ENCODE measurements around the gene ME1.

Gene ME1

DNA sequence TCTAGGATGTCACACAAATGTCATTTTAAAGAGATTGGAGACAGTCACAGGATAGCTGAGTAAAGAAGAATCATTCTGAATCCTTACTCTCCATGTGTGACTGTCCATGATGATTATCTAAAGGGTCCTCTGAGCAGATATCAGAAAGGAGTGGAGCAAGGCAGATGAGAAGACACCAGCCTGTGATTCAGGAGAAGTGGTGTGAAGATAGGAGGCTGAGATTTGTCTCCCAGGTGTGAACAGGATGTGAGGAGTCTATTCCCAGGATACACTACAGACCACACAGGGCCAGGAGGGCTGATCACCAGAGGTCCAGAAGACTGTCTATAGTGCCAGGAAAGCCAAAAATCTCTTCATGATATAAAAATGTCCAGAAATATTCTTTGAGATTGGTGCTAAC, 210.7 kb downstream of the ME1 start:
- TF ChIP-seq, protein P1, sequence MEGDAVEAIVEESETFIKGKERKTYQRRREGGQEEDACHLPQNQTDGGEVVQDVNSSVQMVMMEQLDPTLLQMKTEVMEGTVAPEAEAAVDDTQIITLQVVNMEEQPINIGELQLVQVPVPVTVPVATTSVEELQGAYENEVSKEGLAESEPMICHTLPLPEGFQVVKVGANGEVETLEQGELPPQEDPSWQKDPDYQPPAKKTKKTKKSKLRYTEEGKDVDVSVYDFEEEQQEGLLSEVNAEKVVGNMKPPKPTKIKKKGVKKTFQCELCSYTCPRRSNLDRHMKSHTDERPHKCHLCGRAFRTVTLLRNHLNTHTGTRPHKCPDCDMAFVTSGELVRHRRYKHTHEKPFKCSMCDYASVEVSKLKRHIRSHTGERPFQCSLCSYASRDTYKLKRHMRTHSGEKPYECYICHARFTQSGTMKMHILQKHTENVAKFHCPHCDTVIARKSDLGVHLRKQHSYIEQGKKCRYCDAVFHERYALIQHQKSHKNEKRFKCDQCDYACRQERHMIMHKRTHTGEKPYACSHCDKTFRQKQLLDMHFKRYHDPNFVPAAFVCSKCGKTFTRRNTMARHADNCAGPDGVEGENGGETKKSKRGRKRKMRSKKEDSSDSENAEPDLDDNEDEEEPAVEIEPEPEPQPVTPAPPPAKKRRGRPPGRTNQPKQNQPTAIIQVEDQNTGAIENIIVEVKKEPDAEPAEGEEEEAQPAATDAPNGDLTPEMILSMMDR (IDR thresholded peaks at IDR 0.05; ENCODE audit: insufficient read depth, low read length, missing control alignments) = no peak
- ChIA-PET CTCF (interaction anchor here (0.8 to 14.2 kb wide), 8 partner anchors 9 to 301 kb away, joined by 3 to 493 read pairs (median 4); partner anchors contain the start of genes DOP1A, PRSS35 and UBE3D), POLR2A (no interaction called here)
- H3K4me3 ChIP-seq (ENCODE audit: low read depth, low read length) = no peak overlapping the region
- DNase-seq (ENCODE audit: low read depth, low spot score) = no peak

DNA sequence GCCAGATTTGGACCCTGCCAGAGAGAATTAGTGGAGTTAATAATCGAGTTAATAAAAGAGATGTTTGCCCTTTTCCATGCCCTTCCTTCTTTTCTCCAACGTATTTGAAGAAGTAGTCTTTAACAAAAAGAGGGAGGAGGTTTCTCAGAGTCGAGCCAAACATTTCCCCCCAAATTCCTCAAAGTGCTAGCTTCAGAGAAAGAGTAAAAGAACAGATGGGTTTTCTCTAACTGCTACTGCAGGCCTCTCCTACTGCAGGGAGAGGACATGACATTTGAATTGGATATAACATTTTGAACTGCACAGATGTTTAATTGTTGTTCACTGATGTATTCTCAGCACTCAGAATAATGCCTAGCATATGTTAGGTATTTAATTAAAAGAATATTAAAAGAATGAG, 212.2 kb downstream of the ME1 start:
- ChIA-PET POLR2A (no interaction called here), CTCF (interaction anchor here (0.6 to 14.2 kb wide), 7 partner anchors 9 to 303 kb away, joined by 3 to 493 read pairs (median 6); partner anchors contain the start of genes DOP1A, PRSS35 and UBE3D)
- TF ChIP-seq, protein P1 (IDR thresholded peaks at IDR 0.05; ENCODE audit: insufficient read depth, low read length, missing control alignments) = no peak
- H3K4me3 ChIP-seq (ENCODE audit: low read depth, low read length) = no peak overlapping the region
- no peak for DNase-seq (ENCODE audit: low read depth, low spot score)

DNA sequence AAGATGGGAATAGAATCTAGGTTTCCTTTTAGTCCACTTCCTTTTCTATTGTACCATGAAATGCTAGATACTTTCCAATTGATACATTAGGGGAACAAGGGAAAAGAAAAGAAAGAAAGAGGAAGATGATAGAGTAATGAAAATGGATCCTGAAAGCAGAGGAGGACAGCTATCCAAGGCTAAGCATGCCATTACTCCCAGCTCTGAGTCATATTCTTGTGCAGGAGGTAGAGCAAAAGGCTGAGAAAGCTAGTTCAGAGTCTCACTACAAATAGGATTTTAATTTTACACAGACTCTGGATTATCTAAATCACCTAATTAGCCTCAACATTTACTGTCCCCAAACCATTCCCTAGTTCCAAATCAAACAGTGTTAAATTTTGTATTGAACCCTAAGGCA, 214.0 kb downstream of the ME1 start:
- CTCF ChIA-PET = interaction anchor here (1.1 to 14.2 kb wide), 14 partner anchors 11 to 296 kb away, joined by 3 to 493 read pairs (median 8); partner anchors contain the start of genes DOP1A, PRSS35 and UBE3D
- no peak for DNase-seq (ENCODE audit: low read depth, low spot score)
- POLR2A ChIA-PET = interaction anchor here (0.9 kb wide), 1 partner anchor 151 kb away, joined by 3 read pairs; the partner anchor contains the start of gene UBE3D
- H3K4me3 ChIP-seq (ENCODE audit: low read depth, low read length) = no peak overlapping the region
- TF ChIP-seq, protein P1 (IDR thresholded peaks at IDR 0.05; ENCODE audit: insufficient read depth, low read length, missing control alignments) = no peak

DNA sequence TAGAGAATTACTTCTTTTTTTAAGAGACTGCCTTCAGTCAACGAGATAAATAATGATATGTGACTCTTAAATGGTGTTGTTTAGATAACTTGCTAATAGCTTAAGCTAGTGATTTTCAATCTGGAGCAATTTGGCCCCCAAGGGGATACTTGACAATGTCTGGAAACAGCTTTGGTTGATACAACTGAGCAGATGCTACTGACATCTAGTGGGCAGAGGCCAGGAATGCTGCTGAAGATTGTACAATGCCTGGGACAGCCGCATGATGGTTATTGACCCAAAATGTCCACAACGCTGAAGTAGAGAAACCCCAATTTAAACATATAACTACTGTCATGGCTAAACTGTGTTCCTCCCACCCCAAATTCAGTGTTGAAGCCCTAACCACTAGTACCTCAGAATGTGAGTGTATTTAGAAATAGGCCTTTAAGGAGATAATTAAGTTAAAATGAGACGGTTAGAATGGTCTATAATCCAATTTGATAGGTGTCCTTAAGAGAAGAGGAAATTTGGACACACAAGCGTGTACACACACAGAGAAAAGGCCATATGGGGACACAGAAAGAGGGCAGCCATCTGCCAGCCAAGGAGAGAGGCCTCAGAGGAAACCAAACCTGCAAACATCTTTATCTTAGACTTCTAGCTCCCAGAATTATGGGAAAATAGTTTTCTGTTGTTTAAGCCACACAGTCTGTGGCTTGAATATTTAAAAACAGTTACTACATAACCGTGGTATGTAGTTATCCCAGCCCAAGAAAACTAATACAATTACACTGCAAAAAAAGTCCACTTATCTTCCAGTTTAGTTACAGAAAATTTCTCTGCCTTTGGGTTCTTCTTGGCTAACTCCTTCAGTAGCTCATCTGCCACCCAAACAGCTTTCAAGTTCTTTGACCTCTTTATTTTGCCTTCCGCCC, 215.5 kb downstream of the ME1 start:
- CTCF ChIA-PET = interaction anchor here (0.7 to 14.2 kb wide), 48 partner anchors 9 to 967 kb away, joined by 3 to 493 read pairs (median 4); partner anchors contain the start of genes DOP1A, IBTK, PRSS35 and RWDD2A

DNA sequence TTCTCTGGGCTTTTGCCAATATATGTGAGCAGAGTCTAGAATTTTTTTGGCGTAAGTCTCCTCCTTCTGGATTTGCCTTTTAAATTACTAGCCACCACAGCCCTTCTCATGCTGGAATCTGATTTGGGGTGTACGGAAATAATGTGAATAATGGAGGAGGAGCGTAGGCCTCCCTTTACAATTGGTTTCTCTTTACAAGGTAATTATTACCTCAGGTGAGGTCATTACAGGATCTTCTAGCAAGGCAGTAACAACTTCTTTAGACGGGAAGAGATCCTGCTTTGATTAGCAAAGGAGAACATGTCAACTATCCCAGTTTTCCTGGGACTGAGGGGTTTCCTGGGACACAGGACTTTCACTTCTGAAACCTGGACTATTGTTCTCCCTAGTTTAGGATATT, 228.8 kb downstream of the ME1 start:
- no peak overlapping the region for H3K4me3 ChIP-seq (ENCODE audit: low read depth, low read length)
- DNase-seq (ENCODE audit: low read depth, low spot score) = no peak
- ChIA-PET CTCF (interaction anchor here (5.1 kb wide), 1 partner anchor 14 kb away, joined by 33 read pairs; no protein-coding TSS in a partner anchor), POLR2A (no interaction called here)
- TF ChIP-seq, protein P1 (IDR thresholded peaks at IDR 0.05; ENCODE audit: insufficient read depth, low read length, missing control alignments) = no peak

More for the DNA sequence above, 215.5 kb downstream of the ME1 start:
- DNase-seq (ENCODE audit: low read depth, low spot score) = no peak
- TF ChIP-seq, protein P1 (IDR thresholded peaks at IDR 0.05; ENCODE audit: insufficient read depth, low read length, missing control alignments) = peak; percentile 86
- POLR2A ChIA-PET = interaction anchor here (1.0 kb wide), 1 partner anchor 148 kb away, joined by 6 read pairs; the partner anchor contains the start of gene DOP1A
- no peak overlapping the region for H3K4me3 ChIP-seq (ENCODE audit: low read depth, low read length)

DNA sequence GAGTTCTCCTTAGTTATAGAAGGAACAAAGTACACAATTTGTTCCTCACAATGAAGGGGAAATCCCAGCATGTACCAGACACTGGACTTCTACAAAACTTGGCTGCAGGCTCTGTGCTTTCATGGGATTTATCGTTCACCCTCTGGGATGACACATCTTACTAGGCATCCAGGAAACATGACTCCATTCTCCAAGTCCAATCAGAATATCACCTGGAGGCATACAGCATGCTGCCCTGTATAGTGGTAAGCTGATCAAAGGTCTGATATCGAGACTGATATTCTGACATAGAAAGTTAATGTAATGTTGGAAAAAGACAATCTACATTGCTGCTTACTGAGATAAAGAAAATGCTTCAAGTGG, 231.0 kb downstream of the ME1 start:
- CTCF ChIA-PET = interaction anchor here (5.1 to 7.7 kb wide), 2 partner anchors 16 to 133 kb away, joined by 33 to 78 read pairs; partner anchors contain the start of genes DOP1A and UBE3D

More for the DNA sequence above, 231.0 kb downstream of the ME1 start:
- TF ChIP-seq, protein P1 (IDR thresholded peaks at IDR 0.05; ENCODE audit: insufficient read depth, low read length, missing control alignments) = no peak
- DNase-seq (ENCODE audit: low read depth, low spot score) = no peak
- POLR2A ChIA-PET = no interaction called here
- H3K4me3 ChIP-seq (ENCODE audit: low read depth, low read length) = no peak overlapping the region

All from AG04449 (cell line).